Muscle of back (tissue), 11 donors: Measurements from ENCODE around the gene TMEM179. TPM values are rescaled to one million over a fixed set of nuclear protein-coding genes. Genes with fewer than 3 reads are reported as not detected.
A peak's percentile ranks its signal among the peaks of the same experiment; 100 is the strongest.
"Not testable (repeated sequence)": the region's sequence is repeated elsewhere in the genome, so short reads cannot be mapped to it uniquely, and the experiment has no call there.

Experiments used
- DNase-seq, 3 donors: peaks; one replicate each; pipeline versions ENCODE4 v3.0.0 to v3.0.0-alpha.2; 2013
- polyA plus RNA-seq, 10 donors: library from polyadenylated mRNA; unstranded; fragments of 120-200 nt; gene quantifications; one replicate each; pipeline ENCODE4 v1.2.1, GENCODE V29; 2013; ENCODE audit not compliant: insufficient read length in 10 of 10

TMEM179 gene
- polyA plus RNA-seq, 10 donors, result 0.39 to 1.7 (median 0.68) TPM

GRCh38 chr14:104638190-104638589 is 33.6 kb upstream of the TMEM179 start:
- no peak for DNase-seq

DNA sequence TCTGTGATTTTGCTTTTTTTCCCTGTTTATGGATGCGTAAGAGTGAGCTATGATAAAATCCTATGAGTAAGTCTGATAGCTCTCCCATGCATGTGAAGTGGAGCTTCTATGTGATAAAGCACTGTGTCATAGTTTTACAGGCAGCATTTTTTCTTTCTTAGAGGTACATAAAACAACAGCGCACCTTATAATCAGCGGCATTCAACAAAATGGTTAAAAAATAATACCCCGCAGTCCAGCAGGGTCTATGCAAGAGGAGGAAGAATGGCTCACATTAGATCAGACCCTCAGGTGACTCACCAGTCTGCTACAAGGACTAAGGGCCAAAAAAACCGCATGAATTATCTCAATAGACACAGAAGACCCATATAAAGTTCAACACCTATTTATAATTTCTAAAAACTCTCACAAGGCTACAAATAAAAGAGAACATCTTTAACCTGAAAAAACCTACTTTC is 33.0 kb upstream of the TMEM179 start:
- DNase-seq, result no peak

DNA sequence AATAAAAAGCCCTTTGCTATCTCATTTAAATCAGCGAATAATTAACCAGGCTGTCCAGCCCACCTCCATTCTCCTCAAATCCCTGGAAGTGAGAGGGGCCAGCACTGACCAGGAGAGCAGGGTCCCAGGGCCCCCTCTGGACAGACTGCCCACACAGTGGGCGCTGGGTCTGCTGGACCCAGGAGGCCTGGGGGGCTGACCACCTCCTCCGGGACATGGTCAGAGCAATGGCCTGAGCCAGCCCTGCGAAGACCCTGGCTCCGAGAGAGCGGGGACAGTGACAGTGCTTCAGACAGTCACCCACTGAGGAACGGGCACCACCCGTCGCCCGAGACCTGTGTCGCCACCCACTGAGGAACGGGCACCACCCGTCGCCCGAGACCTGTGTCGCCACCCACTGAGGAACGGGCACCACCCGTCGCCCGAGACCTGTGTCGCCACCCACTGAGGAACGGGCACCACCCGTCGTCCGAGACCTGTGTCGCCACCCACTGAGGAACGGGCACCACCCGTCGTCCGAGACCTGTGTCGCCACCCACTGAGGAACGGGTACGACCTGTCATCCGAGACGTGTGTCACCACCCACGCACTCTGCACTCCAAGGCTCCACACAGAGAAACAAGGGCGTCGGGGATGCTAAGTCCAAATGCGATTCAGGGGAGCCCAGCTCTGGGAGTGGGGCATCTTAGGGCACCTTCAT is 32.4 kb upstream of the TMEM179 start:
- not testable (repeated sequence) for DNase-seq

GRCh38 chr14:104636131-104636530 is 31.6 kb upstream of the TMEM179 start:
- no peak for DNase-seq

DNA sequence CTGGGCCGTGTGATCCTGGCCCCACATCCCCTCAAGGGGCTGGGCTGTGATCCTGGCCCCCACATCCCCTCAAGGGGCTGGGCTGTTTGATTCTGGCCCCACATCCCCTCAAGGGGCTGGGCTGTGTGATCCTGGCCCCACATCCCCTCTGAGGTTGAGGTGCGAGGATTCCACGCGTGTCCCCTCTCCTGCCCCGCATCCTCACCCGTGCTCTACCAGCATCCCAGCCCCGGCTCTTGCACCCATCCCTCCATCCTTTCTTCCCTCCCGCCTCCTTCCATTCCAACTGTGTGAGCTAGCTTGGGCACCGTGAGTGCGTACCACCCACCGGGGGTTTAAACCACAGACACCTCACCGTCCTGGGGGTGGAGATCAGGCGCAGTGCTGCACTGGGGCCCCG is 31.1 kb upstream of the TMEM179 start:
- no peak for DNase-seq

DNA sequence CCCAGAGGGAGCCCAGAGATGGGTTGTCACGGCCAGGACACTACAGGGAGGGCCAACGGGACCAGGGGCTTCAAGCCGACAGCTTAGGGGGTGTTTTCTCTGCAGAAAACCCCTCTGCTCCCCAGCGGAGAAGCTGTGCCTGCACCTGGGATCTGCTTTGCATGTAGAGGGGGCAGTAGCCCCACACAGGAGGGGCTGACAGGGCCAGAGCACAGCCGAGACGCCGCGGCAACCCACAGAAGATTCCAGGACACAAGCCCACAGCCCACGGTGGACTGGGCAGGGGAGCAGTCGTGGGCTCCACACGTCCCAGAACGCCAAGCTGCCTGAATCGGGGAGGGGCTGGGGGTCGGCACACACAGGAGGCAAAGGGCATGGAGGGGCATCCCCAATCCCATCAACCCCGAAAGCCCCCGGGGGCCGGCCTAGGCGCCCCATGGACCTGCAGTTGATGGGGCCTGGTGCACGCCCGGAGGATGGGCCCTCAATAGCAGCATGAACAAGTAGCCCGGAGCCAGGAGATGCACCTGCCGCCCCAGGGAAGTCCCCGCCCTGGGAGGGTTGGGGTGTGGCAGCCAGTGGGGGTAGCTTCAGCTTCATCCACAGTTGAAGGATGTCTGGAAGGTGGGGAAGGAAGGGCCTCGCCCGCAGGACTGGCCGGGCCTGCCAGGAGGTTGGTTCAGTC is 30.5 kb upstream of the TMEM179 start:
- DNase-seq, result no peak

DNA sequence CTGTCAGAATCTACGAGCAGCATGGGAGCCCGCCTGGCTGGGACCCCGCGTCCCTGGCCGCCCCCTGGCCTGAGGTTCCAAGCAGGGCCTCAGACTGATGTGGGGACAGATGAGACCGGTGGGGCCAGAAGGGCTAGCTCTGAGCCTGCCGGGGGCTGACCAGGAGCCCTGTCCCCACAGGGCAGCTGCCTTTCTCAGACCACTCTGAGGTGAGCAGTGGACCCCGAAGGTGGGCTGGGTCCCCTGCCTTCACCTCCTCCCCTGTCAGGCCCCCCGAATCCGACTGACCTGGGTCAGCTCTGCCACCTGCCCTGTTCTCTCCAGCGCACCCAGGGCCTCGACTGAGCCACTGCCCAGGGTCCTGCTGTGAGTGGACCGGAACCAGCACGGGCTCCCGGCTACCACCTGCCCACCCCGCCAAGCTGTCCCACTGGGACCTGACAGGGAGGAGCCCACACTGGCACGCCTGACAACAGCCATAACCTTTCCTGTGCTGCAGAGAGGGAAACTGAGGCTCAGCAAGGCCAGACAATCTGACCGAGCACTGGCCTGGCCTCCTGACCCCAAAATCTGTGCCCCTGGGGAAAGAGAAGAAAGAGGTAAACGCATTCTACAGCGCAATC is 29.7 kb upstream of the TMEM179 start:
- no peak for DNase-seq

DNA sequence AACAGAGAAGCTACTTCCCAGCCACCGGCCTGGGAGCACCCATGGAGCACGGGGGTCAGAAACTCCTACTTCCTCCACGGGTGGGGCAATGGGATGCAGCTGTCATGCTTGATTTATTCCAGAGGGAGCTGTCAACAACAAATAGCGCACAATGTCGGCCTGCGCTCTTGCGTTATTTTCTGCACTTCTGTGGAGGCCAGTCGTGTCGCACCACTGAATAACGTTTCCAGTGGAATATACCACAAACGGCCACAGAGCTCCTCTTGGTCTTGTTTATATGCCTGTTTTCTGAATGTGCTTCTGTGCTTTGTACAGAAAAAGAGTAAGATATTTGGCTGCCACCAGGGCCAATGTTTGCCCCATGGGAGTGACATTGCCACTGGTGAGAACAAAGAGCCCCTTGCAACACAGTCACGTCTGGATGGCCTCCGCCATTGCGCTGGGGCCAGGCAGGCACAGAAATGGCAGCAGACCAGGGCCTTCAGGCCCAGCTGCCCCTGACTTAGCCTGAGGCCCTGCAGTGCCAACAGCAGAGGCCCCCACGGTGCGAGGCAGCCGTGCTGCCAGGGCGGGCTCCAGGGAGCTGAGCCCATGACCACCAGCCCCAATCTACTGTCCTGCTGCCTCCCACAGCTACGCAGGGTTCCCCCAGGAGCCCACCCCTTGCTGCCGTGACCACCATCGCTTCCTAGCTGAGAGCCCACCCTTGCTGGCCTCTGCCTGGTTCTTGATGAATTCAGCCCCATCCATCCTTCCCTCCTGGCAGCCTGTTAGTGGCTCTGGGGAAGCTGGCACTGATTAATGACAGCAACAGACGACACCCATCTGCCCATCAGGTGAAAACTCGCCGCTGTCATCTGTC is 28.9 kb upstream of the TMEM179 start:
- DNase-seq, result no peak

- DNase-seq, result no peak
These were observed 28.2 kb upstream of the TMEM179 start for GRCh38 chr14:104632781-104633180.

DNA sequence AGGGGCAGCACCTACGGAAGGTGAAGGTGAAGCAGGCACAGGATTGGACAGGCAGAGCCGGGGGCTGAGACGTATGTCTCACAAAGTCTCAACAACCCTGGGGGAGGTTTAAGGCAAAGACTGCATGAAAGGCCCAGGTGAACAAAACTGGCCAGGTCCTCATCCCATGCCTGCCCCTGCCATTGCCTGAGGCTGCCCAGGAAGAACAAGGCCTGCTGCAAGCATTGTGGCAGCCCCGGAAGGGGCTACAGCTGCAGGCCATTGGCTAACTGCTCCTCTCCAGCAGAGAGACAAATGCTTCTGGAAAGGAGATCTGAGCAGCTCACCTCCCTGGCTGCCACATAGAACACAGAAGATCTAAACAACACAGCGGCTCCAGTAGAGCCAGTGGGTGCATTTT is 20.4 kb upstream of the TMEM179 start:
- no peak for DNase-seq

DNA sequence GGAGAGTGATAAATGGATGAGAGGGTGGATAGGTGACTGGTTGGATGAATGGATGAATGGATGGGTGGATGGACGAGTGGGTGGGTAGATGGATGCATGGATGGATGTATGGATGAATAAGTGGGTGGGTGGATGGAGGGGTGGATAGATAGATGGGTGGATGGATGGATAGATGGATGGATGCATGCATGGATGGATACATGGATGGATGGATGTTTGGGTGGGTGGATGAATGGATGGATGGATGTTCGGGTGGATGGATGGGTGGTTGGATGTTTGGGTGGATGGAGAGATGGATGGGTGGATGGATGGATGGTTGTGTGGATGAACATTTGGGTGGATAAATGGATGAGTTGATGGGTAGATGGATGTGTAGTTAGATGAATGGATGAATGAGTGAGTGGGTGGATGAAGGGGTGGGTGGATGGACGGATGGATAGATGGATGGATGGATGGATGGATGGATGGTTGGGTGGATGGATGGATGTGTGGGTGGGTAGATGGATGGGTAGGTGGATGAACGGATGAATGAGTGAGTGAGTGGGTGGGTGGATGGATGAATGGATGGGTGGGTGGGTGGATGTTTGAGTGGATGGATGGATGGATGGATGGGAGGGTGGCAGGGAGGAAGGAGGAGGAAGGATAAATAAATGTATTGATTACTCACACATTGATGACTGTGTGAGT is 9.7 kb upstream of the TMEM179 start:
- no peak for DNase-seq

DNA sequence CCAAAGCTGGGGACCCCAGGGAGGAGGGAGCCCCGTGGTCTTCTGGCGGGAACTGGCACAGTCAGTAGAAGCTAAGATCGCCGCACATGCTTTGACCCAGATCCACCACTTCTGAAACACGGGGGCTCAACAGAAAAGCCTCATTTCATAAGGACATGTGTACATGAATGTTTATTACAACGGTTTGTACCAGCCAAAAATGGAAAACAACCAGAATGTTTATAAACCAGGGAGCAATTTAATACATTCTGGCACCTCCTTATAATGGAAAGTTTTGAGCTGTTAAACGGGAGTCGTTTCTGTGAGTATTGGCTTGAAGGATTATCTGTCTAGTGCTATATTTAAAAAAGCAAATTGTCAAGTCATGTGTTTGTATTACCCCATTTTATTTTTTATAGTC is 7.3 kb upstream of the TMEM179 start:
- DNase-seq, result no peak

GRCh38 chr14:104610749-104611310 is 6.3 kb upstream of the TMEM179 start:
- no peak for DNase-seq

- no peak for DNase-seq
These were observed 5.1 kb upstream of the TMEM179 start for GRCh38 chr14:104609666-104610065.

DNA sequence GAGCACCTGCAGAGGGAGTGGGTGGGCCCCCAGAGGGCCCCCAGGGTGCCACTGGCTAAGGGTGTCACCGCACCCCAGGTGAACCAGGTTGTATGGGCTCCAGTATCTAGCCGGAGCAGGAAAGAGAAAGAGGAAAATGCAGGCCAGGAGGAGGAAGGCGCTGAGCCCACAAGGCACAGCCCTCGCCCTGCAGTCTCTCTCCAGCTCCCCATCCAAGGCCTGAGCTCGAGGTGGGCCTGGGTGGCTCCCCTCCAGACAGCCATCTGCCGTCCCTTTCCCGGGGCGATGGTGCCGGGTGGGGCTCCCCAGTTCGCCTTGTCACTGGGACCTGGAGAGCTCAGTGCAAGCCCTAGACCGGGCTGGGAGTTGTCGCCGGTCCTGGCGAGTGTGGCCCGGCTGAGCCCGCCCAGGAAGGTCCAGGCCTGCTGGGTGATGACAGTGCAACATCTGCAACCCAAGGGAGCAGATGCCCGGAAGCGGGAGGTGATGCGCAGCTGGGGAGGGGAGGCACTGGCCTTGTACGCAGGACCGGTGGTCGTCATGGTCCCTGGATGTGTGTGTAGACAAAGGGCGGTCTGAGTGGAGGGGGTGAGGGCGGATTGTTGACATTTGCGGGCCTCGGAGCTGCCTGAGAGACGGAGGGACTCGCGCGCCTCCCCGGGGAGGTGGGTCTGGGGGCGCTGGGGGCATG is 716 bp downstream of the TMEM179 start:
- DNase-seq, result no peak

- DNase-seq, result no peak
These were observed 1.6 kb downstream of the TMEM179 start for GRCh38 chr14:104602933-104603325.

DNA sequence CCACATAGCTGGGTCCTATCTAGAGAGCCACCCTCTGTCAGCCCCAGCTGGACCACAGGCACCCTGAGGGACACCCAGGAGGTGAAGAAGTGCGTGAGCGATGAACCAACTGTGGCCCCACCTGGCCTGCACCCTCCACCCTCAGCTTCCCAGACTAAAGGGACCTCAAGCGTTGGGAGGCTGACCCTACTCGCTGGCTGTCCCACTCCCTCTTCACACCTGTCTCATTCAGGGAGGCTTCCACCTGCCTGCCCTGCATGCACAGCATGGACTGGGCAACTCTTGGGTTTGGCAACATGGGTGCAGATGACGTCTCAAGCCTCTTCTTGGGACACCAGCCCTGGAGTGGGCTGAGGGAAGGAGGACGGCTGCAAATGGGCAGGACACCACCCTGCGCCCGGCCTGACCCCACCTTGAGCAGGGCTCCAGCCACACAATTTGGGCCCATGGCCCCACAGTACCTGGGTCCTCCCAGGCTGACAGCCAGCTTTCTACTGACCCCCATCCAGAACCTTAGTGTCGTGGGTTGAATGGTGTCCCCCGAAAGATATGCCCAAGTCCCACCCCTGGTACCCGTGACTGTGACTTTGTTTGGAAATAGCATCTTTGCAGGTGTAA is 2.1 kb downstream of the TMEM179 start:
- DNase-seq, result no peak

- no peak for DNase-seq
These were observed 2.8 kb downstream of the TMEM179 start for GRCh38 chr14:104601786-104602185.

DNA sequence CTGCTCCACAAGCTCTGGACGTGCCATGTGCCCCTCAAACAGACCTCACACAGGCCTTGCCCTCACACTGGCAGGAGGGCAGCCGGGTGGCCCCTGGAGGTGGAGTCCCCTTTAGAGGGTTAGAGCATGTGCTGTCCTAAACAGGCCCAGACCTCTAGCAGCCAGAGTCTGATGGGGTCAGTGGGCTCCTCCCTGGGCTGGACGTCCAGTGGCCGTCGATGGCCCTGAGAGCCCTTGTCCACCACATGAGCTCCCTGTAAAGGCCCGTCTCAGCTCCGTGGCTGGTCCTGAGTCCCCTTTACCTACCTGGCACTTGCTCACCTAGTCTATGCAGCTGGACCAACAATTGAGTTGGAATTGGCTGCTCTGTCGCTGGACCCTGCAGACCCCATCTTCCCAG is 3.8 kb downstream of the TMEM179 start:
- no peak for DNase-seq

DNA sequence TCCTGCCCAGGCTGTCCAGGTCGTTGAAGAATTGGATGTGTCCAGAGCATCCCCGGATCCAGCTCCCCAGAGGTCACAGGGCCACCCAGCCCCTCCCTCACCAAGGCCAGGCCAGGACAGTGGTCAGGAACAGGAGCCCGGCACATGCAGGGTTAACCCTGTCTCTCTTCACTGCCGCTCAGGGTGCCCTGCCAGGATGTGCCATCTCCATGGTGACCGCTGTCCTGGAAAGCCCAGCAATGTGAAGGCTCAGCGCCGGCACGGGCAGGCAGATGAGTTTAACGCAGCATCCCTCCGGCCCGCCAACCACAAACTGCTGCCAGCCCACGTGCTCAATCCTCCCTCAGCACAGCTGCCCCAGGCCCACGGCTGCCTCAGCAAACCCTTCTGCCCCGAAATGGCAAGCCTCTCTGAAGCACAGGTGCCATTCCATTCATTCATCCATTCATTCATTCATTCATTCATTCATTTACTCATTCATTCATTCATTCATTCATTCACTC is 4.4 kb downstream of the TMEM179 start:
- peak in 1 of 3 donors; percentile 72 for DNase-seq
